Omental fat pad (tissue), 4 donors: ENCODE results near the gene SANBR. TPM values are rescaled to one million over a fixed set of nuclear protein-coding genes. Genes with fewer than 3 reads are reported as not detected.
"Not testable (repeated sequence)": the region's sequence is repeated elsewhere in the genome, so short reads cannot be mapped to it uniquely, and the experiment has no call there.

Source experiments
- ATAC-seq: fragments of 150-250 bp; one replicate; pipeline ENCODE4 v1.9.1; 2016; ENCODE audit warnings: mild to moderate bottlenecking, moderate library complexity; ENCODE audit not compliant: low FRiP score
- DNase-seq: peaks from one replicate; pipeline ENCODE4 v3.0.0-alpha.2; 2019; ENCODE audit warnings: low spot score
- total RNA-seq, 4 donors: library from RNA; depleted of rRNA; stranded (reverse); fragments of >200 nt; gene quantifications; one replicate each; pipeline ENCODE4 v1.1.0, GENCODE V29; 2016
- TF ChIP-seq, protein P1 (sequence below), 3 donors: fragments of 450-650 bp; IDR thresholded peaks; one replicate each; pipeline ENCODE4 v1.5.1; 2016 to 2017; ENCODE audit warnings: antibody characterized with exemption in 3 of 3, mild to moderate bottlenecking in 3 of 3, moderate library complexity in 2 of 3

The SANBR gene
- total RNA-seq, 4 donors from 2014 or later: 2.6 to 15.0 (median 6.4) TPM

DNA sequence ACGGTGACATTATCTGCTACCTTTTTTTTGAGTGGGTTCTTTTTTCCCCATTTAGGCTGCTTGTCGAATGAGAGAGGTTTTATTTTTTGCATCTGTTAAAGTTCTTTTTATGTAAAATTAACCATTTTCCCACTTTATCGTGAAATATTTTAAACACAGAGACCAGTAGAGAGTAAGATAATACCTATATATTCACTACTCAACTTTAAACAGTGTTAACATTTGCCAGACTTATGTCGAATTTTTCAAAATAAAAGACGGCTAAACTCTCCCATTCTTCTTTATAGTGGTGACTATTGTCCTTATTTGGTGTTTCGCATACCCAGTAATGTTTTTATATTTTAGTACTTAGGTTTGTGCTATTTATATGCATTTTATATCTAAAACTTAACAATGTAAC, 46.9 kb upstream of the SANBR start:
- no peak for DNase-seq
- TF ChIP-seq, protein P1, sequence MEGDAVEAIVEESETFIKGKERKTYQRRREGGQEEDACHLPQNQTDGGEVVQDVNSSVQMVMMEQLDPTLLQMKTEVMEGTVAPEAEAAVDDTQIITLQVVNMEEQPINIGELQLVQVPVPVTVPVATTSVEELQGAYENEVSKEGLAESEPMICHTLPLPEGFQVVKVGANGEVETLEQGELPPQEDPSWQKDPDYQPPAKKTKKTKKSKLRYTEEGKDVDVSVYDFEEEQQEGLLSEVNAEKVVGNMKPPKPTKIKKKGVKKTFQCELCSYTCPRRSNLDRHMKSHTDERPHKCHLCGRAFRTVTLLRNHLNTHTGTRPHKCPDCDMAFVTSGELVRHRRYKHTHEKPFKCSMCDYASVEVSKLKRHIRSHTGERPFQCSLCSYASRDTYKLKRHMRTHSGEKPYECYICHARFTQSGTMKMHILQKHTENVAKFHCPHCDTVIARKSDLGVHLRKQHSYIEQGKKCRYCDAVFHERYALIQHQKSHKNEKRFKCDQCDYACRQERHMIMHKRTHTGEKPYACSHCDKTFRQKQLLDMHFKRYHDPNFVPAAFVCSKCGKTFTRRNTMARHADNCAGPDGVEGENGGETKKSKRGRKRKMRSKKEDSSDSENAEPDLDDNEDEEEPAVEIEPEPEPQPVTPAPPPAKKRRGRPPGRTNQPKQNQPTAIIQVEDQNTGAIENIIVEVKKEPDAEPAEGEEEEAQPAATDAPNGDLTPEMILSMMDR (IDR thresholded peaks at IDR 0.05): no peak

DNA sequence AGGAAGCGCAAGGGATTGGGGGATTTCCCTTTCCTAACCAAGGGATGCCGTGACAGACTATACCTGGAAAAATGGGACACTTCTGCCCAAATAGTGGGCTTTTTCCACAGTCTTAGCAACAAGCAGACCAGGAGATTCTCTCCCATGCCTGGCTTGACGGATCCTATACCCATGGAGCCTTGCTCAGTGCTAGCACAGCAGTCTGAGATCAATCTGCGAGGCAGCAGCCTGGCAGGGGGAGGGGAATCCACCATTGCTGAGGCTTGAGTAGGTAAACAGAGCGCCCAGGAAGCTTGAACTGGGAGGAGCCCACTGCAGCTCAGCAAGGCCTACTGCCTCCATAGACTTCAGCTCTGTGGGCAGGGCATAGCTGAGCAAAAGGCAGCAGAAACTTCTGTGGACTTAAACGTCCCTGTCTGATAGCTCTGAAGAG, 44.4 kb upstream of the SANBR start:
- DNase-seq (no peak), ATAC-seq (no peak)
- TF ChIP-seq, protein P1 (IDR thresholded peaks at IDR 0.05): no peak

More for the DNA sequence above, 46.9 kb upstream of the SANBR start:
- ATAC-seq: no peak

DNA sequence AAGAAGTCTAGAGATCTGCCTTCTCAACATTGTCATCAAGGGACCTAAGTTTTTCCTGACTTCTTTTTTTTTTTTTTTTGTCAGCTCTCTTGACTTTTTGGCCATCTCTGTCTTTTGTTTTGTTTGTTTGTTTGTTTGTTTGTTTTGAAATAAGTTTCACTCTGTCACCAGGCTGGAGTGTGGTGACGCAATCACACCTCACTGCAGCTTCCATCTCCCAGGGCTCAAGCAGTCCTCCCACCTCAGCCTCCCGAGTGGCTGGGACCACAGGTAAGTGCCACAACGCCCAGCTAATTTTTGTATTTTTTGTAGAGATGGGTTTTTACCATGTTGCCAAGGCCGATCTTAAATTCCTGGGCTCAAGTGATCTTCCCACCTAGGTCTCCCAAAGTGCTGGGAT, 42.0 kb upstream of the SANBR start:
- DNase-seq (no peak), ATAC-seq (no peak)
- TF ChIP-seq, protein P1 (IDR thresholded peaks at IDR 0.05): no peak

DNA sequence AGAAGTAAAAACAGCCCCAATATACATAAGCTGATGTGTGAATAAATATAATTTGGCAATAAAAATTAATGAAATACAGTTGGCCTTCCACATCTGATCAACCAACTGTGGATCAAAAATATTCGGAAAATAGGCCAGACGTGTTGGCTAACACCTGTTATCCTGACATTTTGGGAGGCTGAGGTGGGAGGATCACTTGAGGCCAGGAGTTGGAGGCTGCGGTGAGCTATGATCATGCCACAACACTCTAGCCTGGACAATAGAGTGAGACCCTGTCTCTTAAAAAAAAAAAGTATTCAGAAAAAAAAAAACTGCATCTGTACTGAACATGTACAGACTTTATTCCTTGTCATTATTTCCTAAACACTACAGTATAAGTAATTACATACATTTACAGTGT, 36.1 kb upstream of the SANBR start:
- DNase-seq (no peak), ATAC-seq (no peak)
- TF ChIP-seq, protein P1 (IDR thresholded peaks at IDR 0.05): no peak

DNA sequence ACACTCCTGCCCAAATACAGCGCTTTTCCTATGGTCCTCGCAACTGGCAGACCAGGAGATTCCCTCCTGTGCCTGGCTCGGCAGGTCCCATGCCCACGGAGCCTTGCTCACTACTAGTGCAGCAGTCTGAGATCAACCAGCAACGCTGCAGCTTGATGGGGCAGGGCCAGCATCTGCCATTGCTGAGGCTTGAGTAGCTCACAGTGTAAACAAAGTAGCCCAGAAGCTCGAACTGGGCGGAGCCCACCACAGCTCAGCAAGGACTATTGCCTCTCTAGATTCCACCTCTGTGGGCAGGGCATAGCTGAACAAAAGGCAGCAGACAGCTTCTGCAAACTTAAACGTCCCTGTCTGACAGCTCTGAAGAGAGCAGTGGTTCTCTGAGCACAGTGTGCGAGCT, 31.1 kb upstream of the SANBR start:
- not testable (repeated sequence) for DNase-seq

DNA sequence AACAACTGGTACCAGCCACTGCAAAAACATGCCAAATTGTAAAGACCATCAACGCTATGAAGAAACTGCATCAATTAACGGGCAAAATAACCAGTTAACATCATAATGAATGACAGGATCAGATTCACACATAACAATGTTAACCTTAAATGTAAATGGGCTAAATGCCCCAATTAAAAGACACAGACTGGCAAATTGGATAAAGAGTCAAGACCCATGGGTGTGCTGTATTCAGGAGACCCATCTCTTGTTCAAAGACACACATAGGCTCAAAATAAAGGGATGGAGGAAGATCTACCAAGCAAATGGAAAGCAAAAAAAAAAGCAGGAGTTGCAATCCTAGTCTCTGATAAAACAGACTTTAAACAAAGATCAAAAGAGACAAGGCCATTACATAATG, 29.0 kb upstream of the SANBR start:
- ATAC-seq, DNase-seq: not testable (repeated sequence)

More for the DNA sequence above, 31.1 kb upstream of the SANBR start:
- ATAC-seq: not testable (repeated sequence)

DNA sequence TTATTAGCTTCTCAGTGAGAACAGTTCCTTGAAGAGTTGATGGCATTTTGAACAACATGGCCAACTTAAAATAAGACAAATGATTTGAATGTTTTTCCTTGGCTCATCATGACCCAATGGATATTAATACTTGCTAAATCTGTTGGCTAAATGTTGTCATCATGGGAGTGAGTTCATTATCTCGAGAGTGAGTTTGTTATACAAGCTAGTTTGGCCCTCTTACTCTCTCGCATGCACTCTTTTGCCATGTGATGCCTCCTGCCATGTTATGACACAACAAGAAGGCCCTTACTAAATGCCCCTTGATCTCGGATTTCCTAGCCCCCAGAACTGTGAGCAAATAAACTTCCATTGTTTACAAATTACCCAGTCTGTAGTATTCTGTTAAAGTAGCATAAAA, 22.9 kb upstream of the SANBR start:
- TF ChIP-seq, protein P1 (IDR thresholded peaks at IDR 0.05): no peak
- DNase-seq (no peak), ATAC-seq (no peak)

DNA sequence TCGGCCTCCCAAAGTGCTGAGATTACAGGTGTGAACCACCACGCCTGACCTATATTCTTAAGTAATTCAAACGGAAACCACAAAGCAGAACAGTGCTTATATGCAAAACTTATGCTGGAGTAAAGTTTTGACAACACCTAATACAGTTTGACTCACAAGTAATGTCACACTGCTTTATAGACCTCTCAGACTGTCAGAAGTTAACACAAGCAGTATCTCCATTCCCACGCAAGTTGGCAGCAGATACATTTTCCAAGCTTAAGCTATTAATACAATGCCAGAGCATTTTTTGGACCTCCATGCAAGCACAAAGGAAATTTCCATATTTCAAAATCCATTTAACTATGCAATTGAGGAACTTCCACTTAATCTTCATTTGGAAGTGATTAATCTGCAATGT, 21.0 kb upstream of the SANBR start:
- TF ChIP-seq, protein P1 (IDR thresholded peaks at IDR 0.05): no peak
- peak; percentile 41 for ATAC-seq
- DNase-seq: no peak
